HG02571 (cell line): ENCODE data around the gene CACNA2D3.

Source experiments
- ATAC-seq: cut with Tn5 transposase; IDR thresholded peaks from one replicate; pipeline ENCODE4 v1.9.1; 2021; ENCODE audit warnings: mild to moderate bottlenecking, moderate library complexity; ENCODE audit not compliant: unreplicated experiment

CACNA2D3 gene

DNA sequence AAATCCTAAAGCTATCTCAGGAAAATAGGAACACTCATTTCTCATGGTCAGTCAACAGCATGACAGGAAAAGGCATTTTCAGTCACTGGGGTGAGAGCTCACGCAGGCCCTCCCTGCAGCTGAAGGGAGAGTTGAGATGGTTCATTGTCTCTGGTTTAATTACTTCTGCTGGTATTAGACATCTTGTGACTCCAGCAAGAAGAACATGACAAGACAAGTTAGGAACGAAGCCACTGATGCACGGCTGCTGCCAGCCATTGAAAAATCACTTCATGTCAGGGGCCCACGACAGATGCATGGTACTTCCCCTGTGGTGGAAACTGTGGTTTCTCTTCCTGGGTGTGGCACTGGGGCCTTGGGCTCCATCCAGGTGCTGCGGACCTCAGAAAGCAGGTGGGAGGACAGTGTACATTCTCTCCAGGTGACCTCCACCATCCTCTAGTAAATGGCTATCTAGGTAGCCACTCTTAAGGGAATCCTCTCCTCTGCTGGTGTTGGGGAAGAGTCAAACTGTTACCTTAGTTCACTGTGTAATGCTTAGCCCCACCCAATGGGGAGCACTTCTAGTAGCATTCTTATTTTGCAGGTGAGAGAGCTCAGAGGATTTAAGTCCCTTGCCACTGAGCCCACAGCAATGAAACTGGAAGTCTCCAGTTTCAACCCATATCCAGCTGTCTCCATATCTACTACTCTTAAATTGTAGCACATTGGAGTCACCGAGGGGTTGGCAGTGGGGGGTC lies 531.3 kb downstream of the CACNA2D3 start:
- ATAC-seq: no peak

DNA sequence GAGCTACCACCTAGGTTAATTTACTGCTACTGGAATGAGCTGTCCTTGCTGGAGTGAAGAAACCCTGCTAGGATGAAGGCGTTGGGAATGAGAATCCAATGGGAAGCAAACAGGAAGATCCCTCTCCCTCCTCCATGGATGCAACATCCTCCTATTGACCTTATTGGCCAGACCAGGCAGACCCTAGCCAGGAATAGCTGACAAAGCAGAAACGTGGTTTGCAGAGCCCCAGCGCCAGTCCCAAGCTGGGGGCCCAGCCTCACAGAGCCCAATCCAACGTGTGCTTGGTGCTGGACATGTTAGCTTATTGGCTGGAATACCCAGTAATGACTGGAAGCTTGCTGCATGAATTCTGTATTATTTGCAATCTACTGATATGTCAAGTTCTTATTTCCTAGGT lies 532.4 kb downstream of the CACNA2D3 start:
- no peak for ATAC-seq

DNA sequence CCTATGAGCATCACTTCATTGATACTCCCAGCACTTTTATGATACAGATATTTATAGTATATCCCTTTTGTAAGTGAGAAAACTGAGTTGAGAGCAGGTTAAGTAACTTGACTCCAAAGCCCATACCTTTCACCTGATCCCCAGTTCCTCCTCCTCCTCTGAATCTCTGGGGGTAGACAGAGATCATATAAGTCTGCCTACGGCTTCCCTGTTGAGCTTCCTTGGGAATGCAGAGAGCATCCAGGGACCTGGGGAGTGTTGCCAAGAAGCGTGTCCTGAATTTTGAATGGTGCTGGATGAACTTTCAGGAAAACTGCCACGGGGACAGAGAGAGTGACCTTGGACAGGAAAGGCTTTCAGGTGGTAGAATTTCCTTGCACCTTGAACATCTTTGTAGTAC lies 537.0 kb downstream of the CACNA2D3 start:
- no peak for ATAC-seq

DNA sequence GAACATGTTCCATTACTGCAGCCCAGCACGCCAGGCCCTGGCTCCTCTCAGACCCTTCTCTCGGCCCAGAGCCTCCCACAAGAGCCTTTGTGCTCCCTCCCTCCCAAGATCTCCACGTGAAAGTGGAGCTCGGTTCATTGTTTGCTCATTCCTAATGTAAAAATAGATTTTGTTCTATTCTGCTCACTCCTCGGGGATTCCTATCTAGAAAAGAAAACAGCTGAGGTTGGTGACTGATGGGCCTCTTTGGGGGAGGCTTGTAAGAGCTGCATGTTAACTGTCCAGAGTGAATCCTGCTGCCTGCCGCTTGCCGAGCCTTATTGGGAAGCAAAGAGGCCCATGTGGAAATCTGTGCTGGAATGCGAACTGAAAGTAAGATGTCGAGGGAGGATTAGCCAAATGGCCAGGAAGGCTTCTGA lies 538.4 kb downstream of the CACNA2D3 start:
- ATAC-seq: no peak

DNA sequence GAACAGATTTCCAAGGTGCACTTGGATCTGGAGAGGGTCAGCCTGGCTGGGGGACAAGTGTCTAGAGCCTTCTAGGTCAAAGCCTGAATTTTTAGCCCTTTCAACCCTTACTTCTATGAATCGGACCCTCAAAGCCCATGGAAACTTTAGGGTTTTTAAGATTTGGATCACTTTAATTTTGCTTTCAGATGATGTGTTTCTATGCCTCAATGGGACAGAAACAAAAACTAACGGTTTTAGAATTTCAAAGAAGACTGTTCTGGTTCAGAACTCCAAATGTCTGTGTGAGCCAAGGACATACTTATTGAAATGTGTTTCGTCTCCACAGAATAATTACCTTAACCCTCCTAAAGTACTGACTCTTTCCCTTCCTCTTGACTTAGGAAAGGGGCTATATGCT lies 538.8 kb downstream of the CACNA2D3 start:
- ATAC-seq: no peak

DNA sequence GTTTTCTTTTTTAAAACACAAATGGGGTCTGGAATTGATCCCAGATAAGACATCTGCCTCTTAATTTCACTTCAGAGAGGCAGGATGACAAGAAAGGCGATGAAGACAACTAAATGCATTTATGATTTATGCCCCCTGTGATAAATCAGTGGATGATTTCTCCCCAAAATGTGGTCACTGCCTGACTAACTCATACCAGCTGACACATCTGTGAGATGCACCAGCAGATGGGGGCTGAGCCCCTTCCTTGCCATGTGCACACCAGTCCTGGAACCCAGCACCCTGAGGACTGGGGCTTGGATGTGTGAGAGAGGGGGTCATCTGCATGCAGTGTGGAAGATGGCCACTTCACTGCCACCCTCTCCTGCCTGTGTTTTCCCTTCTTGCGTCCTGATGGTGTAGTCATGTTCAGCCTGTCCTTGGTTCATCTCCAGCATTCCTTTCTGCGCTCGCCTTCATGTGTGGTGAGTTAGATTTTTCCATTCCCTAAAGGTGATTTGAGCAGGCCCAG lies 541.2 kb downstream of the CACNA2D3 start:
- no peak for ATAC-seq

GRCh38 chr3:54665016-54665600 lies 542.8 kb downstream of the CACNA2D3 start:
- no peak for ATAC-seq

DNA sequence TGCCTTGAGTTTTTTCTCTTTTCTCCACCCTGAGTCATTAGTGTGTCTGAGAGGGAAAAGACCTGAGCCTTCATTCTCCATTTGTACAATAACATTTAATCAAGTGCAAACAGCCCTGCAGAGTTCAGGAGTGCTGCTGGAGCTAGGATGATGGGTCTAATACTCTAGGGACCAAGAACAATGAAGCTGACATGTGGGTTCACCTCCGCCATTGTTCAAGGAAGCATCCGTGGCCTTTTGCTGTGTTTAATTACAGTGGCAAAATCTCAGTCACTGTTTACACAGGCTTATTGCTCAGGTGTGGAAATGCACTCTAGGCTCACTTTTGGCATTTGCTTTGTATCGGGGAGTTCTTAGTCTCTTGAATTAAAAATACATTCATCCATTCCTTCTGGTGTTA lies 545.9 kb downstream of the CACNA2D3 start:
- ATAC-seq: no peak

GRCh38 chr3:54670201-54671000 lies 548.0 kb downstream of the CACNA2D3 start:
- no peak for ATAC-seq

- ATAC-seq: no peak
Observed at GRCh38 chr3:54671511-54671910, 549.2 kb downstream of the CACNA2D3 start.

DNA sequence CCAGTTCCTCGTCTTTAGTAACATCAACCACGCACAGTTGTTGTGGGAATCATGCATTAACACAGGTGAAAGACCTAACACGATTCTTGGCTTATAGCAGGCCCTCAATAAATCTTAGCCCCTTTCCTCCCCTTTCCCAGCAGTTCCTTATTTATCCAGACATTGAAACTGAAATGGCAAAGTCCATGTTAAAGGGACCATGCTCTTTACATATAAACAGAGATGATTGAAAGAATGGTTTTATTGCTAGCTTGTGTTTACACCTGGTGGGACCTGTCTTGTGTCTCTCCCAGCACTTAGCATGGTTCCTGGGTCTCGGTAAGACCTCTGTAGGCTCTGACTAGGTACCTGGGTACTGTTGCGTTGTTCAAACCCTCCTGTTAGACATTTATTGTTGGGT lies 553.7 kb downstream of the CACNA2D3 start:
- no peak for ATAC-seq

DNA sequence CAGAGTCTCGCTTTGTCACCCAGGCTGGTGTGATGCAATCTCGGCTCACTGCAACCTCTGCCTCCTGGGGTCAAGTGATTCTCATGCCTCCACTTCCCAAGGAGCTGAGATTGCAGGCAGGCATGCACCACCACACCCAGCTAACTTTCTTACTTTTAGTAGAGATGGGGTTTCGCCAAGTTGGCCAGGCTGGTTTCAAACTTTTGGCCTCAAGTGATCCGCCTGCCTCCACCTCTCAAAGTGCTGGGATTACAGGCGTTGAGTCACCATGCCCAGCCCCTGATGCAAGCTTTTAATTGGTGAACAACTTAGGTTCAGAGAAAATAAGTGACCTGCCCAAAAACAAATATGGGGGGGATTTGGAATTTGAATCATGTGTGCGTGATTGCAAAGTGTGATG lies 559.4 kb downstream of the CACNA2D3 start:
- no peak for ATAC-seq

GRCh38 chr3:54685213-54685612 lies 562.9 kb downstream of the CACNA2D3 start:
- no peak for ATAC-seq

GRCh38 chr3:54691289-54691771 lies 569.0 kb downstream of the CACNA2D3 start:
- no peak for ATAC-seq

GRCh38 chr3:54696313-54696712 lies 574.0 kb downstream of the CACNA2D3 start:
- ATAC-seq: no peak

- ATAC-seq: no peak
Observed at GRCh38 chr3:54698054-54698453, 575.7 kb downstream of the CACNA2D3 start.

GRCh38 chr3:54703923-54704322 lies 581.6 kb downstream of the CACNA2D3 start:
- ATAC-seq: no peak

DNA sequence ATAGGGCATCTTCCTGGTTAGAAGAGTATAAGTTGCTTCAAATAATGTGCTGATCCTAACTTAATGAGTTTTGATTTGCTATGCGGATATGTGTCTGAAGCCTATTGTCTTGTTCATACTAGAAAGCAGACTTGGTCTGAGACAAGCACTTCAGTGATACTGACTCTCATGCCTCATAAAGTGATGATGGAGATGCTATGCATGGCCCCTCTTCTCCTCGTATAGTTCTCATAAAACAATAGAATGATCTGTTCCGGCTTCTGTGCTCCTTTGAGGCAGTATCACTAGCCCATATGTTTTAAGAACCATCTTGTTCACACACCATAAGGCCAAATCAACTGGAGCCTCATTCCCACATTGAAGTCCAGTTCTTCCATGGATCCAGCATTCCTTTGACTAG lies 583.4 kb downstream of the CACNA2D3 start:
- ATAC-seq: no peak

DNA sequence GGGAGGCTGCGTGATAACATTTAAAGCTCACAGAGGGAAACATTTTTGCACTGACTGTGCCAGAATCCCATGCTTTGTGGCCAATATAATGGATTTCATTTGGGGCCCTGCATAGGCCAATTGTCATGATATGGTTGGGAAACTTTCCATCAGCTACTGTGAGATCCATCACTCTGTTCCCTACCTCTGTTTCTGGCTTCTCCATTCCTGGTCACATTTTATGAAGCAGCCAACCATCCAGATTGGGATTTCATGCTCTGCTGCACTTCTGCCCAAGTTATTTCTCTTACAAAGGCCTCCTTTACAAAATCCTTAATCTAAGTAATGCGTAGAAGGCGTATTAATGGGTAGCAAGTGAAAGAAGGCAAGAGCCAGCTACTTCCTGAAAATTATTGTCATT lies 584.4 kb downstream of the CACNA2D3 start:
- no peak for ATAC-seq

DNA sequence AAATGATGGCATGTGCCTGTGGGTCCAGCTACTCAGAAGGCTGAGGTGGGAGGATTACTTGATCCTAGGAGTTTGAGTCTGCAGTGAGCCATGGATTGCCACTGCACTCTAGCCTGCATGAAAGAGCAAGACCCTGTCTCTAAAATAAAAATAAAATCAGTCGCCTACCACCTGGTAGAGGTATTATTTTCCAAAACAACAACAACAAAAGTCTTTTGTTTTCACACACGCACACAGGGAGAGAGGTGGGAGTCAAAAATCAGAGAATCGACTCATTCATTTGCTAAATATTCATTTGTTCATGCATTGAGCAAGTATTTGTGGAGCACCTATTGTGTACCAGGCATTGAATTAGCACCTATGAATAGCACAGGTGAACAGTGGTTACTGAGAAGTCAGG lies 587.4 kb downstream of the CACNA2D3 start:
- ATAC-seq: no peak

DNA sequence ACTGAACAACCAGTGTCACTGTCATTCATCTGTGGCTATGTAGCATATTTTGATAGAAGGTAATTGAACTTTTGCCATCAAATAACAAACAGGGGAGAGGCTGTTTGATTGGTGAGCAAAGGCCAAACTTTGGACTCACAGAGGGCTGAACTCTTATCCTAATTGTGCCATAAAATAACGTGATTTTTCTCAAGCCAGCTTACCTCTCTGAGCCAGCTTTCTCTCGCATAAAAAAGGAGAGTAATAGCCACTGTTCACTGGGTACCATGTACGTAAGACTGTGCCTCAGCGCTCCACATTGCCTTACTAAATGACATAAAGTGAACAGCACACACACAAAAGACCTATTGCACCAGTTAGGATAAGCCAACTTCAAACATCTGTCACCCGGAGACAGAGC lies 588.6 kb downstream of the CACNA2D3 start:
- ATAC-seq: no peak

DNA sequence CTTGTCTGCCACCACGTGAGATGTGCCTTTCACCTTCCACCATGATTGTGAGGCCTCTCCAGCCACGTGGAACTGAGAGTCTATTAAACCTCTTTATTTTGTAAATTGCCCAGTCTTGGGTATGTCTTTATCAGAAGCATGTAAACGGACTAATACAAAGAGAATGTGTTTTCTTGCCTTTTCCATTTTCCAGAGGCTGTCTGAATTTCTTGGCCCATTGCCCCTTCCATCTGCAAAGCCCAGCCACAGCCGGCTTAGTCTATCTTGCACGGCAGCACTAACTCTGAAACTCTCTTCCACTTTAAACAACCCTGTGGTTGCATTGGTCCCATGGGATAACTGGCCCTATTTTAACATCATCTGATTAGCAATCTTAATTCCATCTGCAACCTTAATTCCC lies 590.2 kb downstream of the CACNA2D3 start:
- no peak for ATAC-seq
